PC-9 (cell line): ENCODE measurements around the gene NLRX1. TPM values are rescaled to one million over a fixed set of nuclear protein-coding genes. Genes with fewer than 3 reads are reported as not detected.
A peak's percentile ranks its signal among the peaks of the same experiment; 100 is the strongest.

ENCODE experiments used
- BruUV-seq: library from RNA; stranded (reverse); fragments of 400-500 nt; replicated peaks from 2 replicates; lab custom pipeline; 2021; lab: Mats Ljungman, UMichigan
- CTCF ChIA-PET: fragments of 300-600 bp; sonication (Branson Sonifier 250); formaldehyde crosslinking; loops from one replicate; lab custom pipeline; 2022; ENCODE audit warnings: antibody characterized with exemption; lab: Charles Lee
- POLR2A ChIA-PET: fragments of 300-600 bp; sonication (Branson Sonifier 250); formaldehyde crosslinking; loops from one replicate; lab custom pipeline; 2022; ENCODE audit warnings: antibody characterized with exemption; ENCODE audit not compliant: unreplicated experiment; lab: Charles Lee
- DNase-seq, 2 experiments: peaks; one replicate each; pipeline versions ENCODE4 v3.0.0 to v3.0.0-alpha.2; 2015 to 2022; ENCODE audit warnings: mixed read lengths in 1 of 2
- H2AFZ ChIP-seq: fragments of 200-600 bp; sonication (generic); 2 replicates; pipeline ENCODE4 v1.8.1; 2017; ENCODE audit warnings: antibody characterized with exemption
- H3F3A ChIP-seq: fragments of 200-600 bp; sonication (generic); 2 replicates; pipeline ENCODE4 v1.8.1; 2017; ENCODE audit warnings: antibody characterized with exemption, mild to moderate bottlenecking, low read depth; ENCODE audit not compliant: insufficient read depth
- H3K27ac ChIP-seq: fragments of 200-600 bp; sonication (generic); 2 replicates; pipeline ENCODE4 v1.6.1; 2016; ENCODE audit warnings: mixed run types
- H3K27me3 ChIP-seq: fragments of 200-600 bp; sonication (generic); 2 replicates; pipeline ENCODE4 v1.6.1; 2016; ENCODE audit warnings: low read depth, mixed run types; ENCODE audit not compliant: insufficient read depth
- H3K36me3 ChIP-seq: fragments of 200-600 bp; sonication (generic); 2 replicates; pipeline ENCODE4 v1.6.1; 2016; ENCODE audit warnings: low read depth, mixed run types
- H3K4me1 ChIP-seq: fragments of 200-600 bp; sonication (generic); replicated peaks from 2 replicates; pipeline ENCODE4 v1.6.1; 2016; ENCODE audit warnings: mixed run types; ENCODE audit not compliant: insufficient read depth
- H3K4me2 ChIP-seq: fragments of 200-600 bp; sonication (generic); 2 replicates; pipeline ENCODE4 v1.6.1; 2017; ENCODE audit warnings: mixed run types
- H3K4me3 ChIP-seq: fragments of 200-600 bp; sonication (generic); 2 replicates; pipeline ENCODE4 v1.6.1; 2016; ENCODE audit warnings: mixed run types
- H3K79me2 ChIP-seq: fragments of 200-600 bp; sonication (generic); 2 replicates; pipeline ENCODE4 v1.6.1; 2017; ENCODE audit warnings: low read depth, mixed run types
- H3K9me2 ChIP-seq: fragments of 200-600 bp; sonication (generic); 2 replicates; pipeline ENCODE4 v1.8.1; 2017; ENCODE audit warnings: mild to moderate bottlenecking; ENCODE audit not compliant: insufficient read depth
- H3K9me3 ChIP-seq: fragments of 200-600 bp; sonication (generic); 2 replicates; pipeline ENCODE4 v1.8.1; 2016; ENCODE audit warnings: low read depth; ENCODE audit not compliant: insufficient read depth
- H4K20me1 ChIP-seq: fragments of 200-600 bp; sonication (generic); 2 replicates; pipeline ENCODE4 v1.8.1; 2017; ENCODE audit not compliant: insufficient read depth
- EZH2 ChIP-seq: fragments of 200-600 bp; sonication (generic); IDR thresholded peaks from 2 replicates; pipeline ENCODE4 v1.8.0; 2017; ENCODE audit warnings: antibody characterized with exemption, low read depth
- intact Hi-C: fragments of 100-400 bp; cut with micrococcal nuclease; formaldehyde crosslinking; loops from one replicate; pipeline ENCODE4 v1.10.0; 2022; ENCODE audit not compliant: unreplicated experiment
- total RNA-seq: library from RNA; stranded (reverse); gene quantifications from 2 replicates; pipeline ENCODE4 v1.2.3, GENCODE V29; 2021
- TF ChIP-seq, protein P1 (sequence below): fragments of 200-600 bp; sonication (generic); conservative IDR thresholded peaks from 2 replicates; pipeline ENCODE4 v1.6.1; 2017; ENCODE audit warnings: mixed run types, antibody characterized with exemption, mild to moderate bottlenecking, moderate library complexity

The NLRX1 gene
- total RNA-seq, 1 experiment from 2014 or later, result 18.4 TPM

- ChIA-PET POLR2A (interaction anchor here (0.5 to 1.1 kb wide), 12 partner anchors 14 to 1971 kb away, joined by 3 to 8 read pairs (median 5); partner anchors contain the start of gene C2CD2L), CTCF (interaction anchor here (0.6 to 0.8 kb wide), 3 partner anchors 75 to 353 kb away, joined by 3 to 6 read pairs (median 3); no protein-coding TSS in a partner anchor)
- TSS peak; percentile 76 for BruUV-seq
- peaks cover 7% of the 10 kb centered on the region; the same call in 1 of the 2 replicates for H4K20me1 ChIP-seq
- DNase-seq, result peak in 1 of 2 experiments; percentile 36
- H2AFZ ChIP-seq, result peak overlapping the region; percentile 92
- peaks cover 29% of the 10 kb centered on the region for H3K79me2 ChIP-seq
- H3K36me3 ChIP-seq, result peaks cover 12% of the 10 kb centered on the region; the same call in 1 of the 2 replicates
- H3K9me3 ChIP-seq, result no peaks in the 10 kb centered on the region
- peaks cover 18% of the 10 kb centered on the region for H3K4me1 ChIP-seq
- no peaks in the 10 kb centered on the region for H3K27me3 ChIP-seq
- peak overlapping the region; percentile 97 for H3K4me2 ChIP-seq
- TF ChIP-seq EZH2, result no peak
- TF ChIP-seq, protein P1, sequence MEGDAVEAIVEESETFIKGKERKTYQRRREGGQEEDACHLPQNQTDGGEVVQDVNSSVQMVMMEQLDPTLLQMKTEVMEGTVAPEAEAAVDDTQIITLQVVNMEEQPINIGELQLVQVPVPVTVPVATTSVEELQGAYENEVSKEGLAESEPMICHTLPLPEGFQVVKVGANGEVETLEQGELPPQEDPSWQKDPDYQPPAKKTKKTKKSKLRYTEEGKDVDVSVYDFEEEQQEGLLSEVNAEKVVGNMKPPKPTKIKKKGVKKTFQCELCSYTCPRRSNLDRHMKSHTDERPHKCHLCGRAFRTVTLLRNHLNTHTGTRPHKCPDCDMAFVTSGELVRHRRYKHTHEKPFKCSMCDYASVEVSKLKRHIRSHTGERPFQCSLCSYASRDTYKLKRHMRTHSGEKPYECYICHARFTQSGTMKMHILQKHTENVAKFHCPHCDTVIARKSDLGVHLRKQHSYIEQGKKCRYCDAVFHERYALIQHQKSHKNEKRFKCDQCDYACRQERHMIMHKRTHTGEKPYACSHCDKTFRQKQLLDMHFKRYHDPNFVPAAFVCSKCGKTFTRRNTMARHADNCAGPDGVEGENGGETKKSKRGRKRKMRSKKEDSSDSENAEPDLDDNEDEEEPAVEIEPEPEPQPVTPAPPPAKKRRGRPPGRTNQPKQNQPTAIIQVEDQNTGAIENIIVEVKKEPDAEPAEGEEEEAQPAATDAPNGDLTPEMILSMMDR, result no peak
- no peaks in the 10 kb centered on the region for H3K9me2 ChIP-seq
- no peak overlapping the region for H3K27ac ChIP-seq
- H3F3A ChIP-seq, result peaks cover 28% of the 10 kb centered on the region; the same call in 1 of the 2 replicates
- peak overlapping the region; percentile 75 for H3K4me3 ChIP-seq
- intact Hi-C loops, result loop anchor here (2.0 kb wide), 1 partner anchor 15 kb away; the partner anchor contains the start of gene C2CD2L
Observed at GRCh38 chr11:119121811-119122124, 46.8 kb upstream of the NLRX1 start.

DNA sequence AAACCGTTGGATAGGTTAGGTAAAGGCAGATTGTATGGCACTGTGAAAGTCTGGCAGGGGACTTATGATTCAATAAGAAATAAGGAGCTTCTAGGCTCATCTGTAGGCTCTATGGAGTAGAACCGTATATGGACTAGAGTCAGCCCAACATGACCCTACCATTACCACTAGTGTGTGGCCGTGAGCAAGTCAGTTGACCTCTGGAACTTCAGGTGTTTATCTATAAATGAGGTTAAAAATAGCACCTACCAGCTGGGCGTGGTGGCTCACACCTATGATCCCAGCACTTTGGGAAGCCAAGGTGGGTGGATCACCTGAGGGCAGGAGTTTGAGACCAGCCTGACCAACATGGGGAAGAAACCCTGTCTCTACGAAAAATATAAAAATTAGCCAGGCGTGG, 42.7 kb upstream of the NLRX1 start:
- Histone ChIP-seq H3K79me2 (peaks cover 29% of the 10 kb centered on the region), H3K4me3 (no peak overlapping the region), H3K9me2 (no peaks in the 10 kb centered on the region), H3K36me3 (peaks cover 17% of the 10 kb centered on the region; the same call in 1 of the 2 replicates), H3K9me3 (no peaks in the 10 kb centered on the region), H2AFZ (no peak overlapping the region), H3K4me2 (no peak overlapping the region), H3K27ac (no peak overlapping the region), H3F3A (peaks cover 20% of the 10 kb centered on the region; the same call in 1 of the 2 replicates), H3K27me3 (no peaks in the 10 kb centered on the region), H3K4me1 (peaks cover 7% of the 10 kb centered on the region), H4K20me1 (peaks cover 7% of the 10 kb centered on the region; the same call in 1 of the 2 replicates)
- POLR2A ChIA-PET, result interaction anchor here (0.6 kb wide), 1 partner anchor 129 kb away, joined by 3 read pairs; no protein-coding TSS in a partner anchor
- no TSS peak for BruUV-seq
- TF ChIP-seq, protein P1, result no peak
- no peak for TF ChIP-seq EZH2
- CTCF ChIA-PET, result no interaction called here
- no peak for DNase-seq
- intact Hi-C loops, result no loop called here

GRCh38 chr11:119126675-119127268, 41.8 kb upstream of the NLRX1 start:
- POLR2A ChIA-PET, result interaction anchor here (0.6 kb wide), 1 partner anchor 130 kb away, joined by 3 read pairs; no protein-coding TSS in a partner anchor
- H3K4me1 ChIP-seq, result peaks cover 7% of the 10 kb centered on the region
- no peaks in the 10 kb centered on the region for H3K9me3 ChIP-seq
- intact Hi-C loops, result no loop called here
- no peak overlapping the region for H2AFZ ChIP-seq
- peaks cover 7% of the 10 kb centered on the region; the same call in 1 of the 2 replicates for H4K20me1 ChIP-seq
- H3F3A ChIP-seq, result peaks cover 20% of the 10 kb centered on the region; the same call in 1 of the 2 replicates
- peaks cover 26% of the 10 kb centered on the region for H3K79me2 ChIP-seq
- no TSS peak for BruUV-seq
- DNase-seq, result no peak
- H3K4me3 ChIP-seq, result no peak overlapping the region
- no peak overlapping the region for H3K27ac ChIP-seq
- CTCF ChIA-PET, result no interaction called here
- no peaks in the 10 kb centered on the region for H3K27me3 ChIP-seq
- no peak overlapping the region for H3K4me2 ChIP-seq
- H3K36me3 ChIP-seq, result peaks cover 18% of the 10 kb centered on the region
- no peaks in the 10 kb centered on the region for H3K9me2 ChIP-seq
- no peak for TF ChIP-seq EZH2
- TF ChIP-seq, protein P1, result no peak
